ENCODE data around the gene ZNF541. TPM values are rescaled to one million over a fixed set of nuclear protein-coding genes. Genes with fewer than 3 reads are reported as not detected.

The ZNF541 gene
- total RNA-seq, 3 donors from 2014 or later, result 0.22 TPM; not detected in 2

DNA sequence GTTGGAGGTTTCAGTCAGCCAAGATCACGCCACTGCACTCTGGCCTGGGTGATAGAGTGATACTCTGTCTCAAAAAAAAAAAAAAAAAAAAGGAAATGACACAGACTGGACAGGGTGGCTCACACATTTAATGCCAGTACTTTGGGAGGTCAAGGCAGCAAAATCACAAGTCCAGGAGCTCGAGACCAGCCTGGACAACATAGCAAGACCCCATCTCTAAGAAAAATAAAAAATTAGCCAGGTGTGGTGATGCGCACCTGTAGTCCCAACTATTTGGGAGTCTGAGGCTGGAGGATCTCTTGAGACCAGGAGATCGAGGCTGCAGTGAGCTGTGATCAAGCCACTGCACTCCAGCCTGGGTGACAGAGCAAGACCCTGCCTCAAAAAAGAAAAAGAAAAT, 35.5 kb downstream of the ZNF541 start:
- DNase-seq (no peak), ATAC-seq (no peak)
- TF ChIP-seq, protein P1, sequence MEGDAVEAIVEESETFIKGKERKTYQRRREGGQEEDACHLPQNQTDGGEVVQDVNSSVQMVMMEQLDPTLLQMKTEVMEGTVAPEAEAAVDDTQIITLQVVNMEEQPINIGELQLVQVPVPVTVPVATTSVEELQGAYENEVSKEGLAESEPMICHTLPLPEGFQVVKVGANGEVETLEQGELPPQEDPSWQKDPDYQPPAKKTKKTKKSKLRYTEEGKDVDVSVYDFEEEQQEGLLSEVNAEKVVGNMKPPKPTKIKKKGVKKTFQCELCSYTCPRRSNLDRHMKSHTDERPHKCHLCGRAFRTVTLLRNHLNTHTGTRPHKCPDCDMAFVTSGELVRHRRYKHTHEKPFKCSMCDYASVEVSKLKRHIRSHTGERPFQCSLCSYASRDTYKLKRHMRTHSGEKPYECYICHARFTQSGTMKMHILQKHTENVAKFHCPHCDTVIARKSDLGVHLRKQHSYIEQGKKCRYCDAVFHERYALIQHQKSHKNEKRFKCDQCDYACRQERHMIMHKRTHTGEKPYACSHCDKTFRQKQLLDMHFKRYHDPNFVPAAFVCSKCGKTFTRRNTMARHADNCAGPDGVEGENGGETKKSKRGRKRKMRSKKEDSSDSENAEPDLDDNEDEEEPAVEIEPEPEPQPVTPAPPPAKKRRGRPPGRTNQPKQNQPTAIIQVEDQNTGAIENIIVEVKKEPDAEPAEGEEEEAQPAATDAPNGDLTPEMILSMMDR (IDR thresholded peaks at IDR 0.05), result no peak
- no peaks in the 10 kb centered on the region for H3K4me1 ChIP-seq (ENCODE audit: low read depth)
- no peak overlapping the region for H3K4me3 ChIP-seq
- intact Hi-C loops (cut with DNase I, micrococcal nuclease), result no loop called here
- H3K36me3 ChIP-seq (ENCODE audit: low read depth), result no peaks in the 10 kb centered on the region
- no peaks in the 10 kb centered on the region for H3K9me3 ChIP-seq

DNA sequence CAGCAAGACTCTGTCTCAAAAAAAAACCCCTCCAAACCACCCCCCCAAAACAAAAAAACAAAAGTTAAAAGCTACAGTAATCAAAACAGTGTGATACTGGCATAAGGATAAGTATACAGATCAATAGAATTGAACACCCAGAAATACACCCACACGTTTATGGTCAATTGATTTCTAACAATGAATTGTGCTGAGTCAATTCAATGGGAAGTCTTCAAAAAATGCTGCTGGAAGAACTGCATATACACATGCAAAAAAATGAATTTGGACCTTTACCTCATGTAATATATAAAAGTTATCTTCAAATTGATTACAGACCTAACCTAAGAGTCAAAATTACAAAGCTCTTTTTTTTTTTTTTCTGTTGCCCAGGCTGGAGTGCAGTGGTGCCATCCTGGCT, 38.3 kb downstream of the ZNF541 start:
- no peak for ATAC-seq
- DNase-seq, result no peak
- Histone ChIP-seq H3K9me3 (no peaks in the 10 kb centered on the region), H3K4me1 (ENCODE audit: low read depth) (no peaks in the 10 kb centered on the region), H3K4me3 (no peak overlapping the region), H3K36me3 (ENCODE audit: low read depth) (no peaks in the 10 kb centered on the region)
- TF ChIP-seq, protein P1 (IDR thresholded peaks at IDR 0.05), result no peak
- intact Hi-C loops (cut with DNase I, micrococcal nuclease), result no loop called here

DNA sequence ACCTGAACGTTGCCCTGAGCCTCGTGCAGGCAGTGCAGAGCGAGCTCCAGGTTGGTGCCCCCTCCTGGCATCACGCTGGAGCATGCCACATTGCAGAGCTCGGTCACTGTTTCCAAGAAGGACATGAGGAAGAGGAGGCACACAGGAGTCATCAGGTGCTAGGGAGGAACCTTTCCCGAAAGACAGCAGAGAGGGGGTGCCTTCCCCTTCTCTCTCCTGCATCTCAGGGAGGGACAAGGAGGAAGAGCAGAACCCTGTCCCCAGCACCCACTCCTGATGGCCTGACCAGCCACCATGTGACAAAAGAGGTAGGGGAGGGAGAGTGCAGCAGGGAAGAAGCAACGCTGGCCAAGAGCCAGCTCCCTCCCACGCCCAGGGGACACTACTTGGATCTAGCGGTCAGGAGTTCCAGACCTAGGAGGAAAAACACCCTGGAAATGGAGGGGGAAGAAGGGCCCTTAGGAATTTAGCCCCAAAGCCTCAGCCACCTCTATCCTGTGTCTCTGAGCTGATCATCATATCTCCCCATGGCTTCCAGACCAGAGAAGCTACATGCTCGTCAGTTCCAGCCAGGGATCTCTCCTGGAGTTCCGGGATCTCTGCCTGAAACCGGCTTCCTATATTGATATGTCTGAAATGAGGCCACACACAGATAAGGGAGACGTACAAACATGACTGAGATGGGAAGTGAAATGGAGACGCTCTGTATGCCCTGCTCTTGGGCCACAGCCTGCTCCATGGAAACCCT, 41.1 kb downstream of the ZNF541 start:
- no peak for ATAC-seq
- TF ChIP-seq, protein P1 (IDR thresholded peaks at IDR 0.05), result no peak
- no peaks in the 10 kb centered on the region for H3K9me3 ChIP-seq
- no peak for DNase-seq
- no peak overlapping the region for H3K4me3 ChIP-seq
- no peaks in the 10 kb centered on the region for H3K36me3 ChIP-seq (ENCODE audit: low read depth)
- no peaks in the 10 kb centered on the region for H3K4me1 ChIP-seq (ENCODE audit: low read depth)
- intact Hi-C loops (cut with DNase I, micrococcal nuclease), result no loop called here

GRCh38 chr19:47529018-47529742, 43.8 kb downstream of the ZNF541 start:
- Histone ChIP-seq H3K4me1 (ENCODE audit: low read depth) (no peaks in the 10 kb centered on the region), H3K36me3 (ENCODE audit: low read depth) (no peaks in the 10 kb centered on the region), H3K9me3 (no peaks in the 10 kb centered on the region), H3K4me3 (no peak overlapping the region)
- intact Hi-C loops (cut with DNase I, micrococcal nuclease), result no loop called here
- ATAC-seq (no peak), DNase-seq (no peak)
- TF ChIP-seq, protein P1 (IDR thresholded peaks at IDR 0.05), result no peak

- DNase-seq (no peak), ATAC-seq (no peak)
- peaks cover 6% of the 10 kb centered on the region for H3K4me1 ChIP-seq (ENCODE audit: low read depth)
- no peak overlapping the region for H3K4me3 ChIP-seq
- no peaks in the 10 kb centered on the region for H3K36me3 ChIP-seq (ENCODE audit: low read depth)
- intact Hi-C loops (cut with DNase I, micrococcal nuclease), result no loop called here
- no peaks in the 10 kb centered on the region for H3K9me3 ChIP-seq
- TF ChIP-seq, protein P1 (IDR thresholded peaks at IDR 0.05), result no peak
These were observed 46.1 kb downstream of the ZNF541 start for GRCh38 chr19:47526798-47527197.
